H1 (cell line): Measurements from ENCODE around the gene TSC22D4. TPM values are rescaled to one million over a fixed set of nuclear protein-coding genes. Genes with fewer than 3 reads are reported as not detected.

Experiments used
- CTCF ChIA-PET: fragments of 300-600 bp; sonication (Branson Sonifier 250); formaldehyde crosslinking; loops from one replicate; lab custom pipeline; 2021; ENCODE audit not compliant: partially characterized antibody; lab: Charles Lee
- POLR2A ChIA-PET: fragments of 300-600 bp; sonication (Branson Sonifier 250); formaldehyde crosslinking; loops from one replicate; lab custom pipeline; 2021; ENCODE audit warnings: inconsistent platforms; ENCODE audit not compliant: partially characterized antibody; lab: Charles Lee
- DNase-seq, 2 experiments: peaks; one replicate each; pipeline versions ENCODE4 v3.0.0 to v3.0.0-alpha.2; 2010 to 2022; ENCODE audit warnings: low spot score in 2 of 2, low read depth in 1 of 2, mixed read lengths in 1 of 2
- FAIRE-seq: peaks from 2 replicates; lab custom pipeline; 2011; peaks lifted over from hg19 to GRCh38; lab: Jason Lieb, UNC
- H2AFZ ChIP-seq: 2 replicates; pipeline ENCODE4 v1.8.1; 2012; ENCODE audit warnings: low read length, inconsistent platforms
- H2AK5ac ChIP-seq: 2 replicates; pipeline ENCODE4 v1.6.1; 2013; ENCODE audit warnings: low read depth, low read length
- H2BK120ac ChIP-seq: replicated peaks from 2 replicates; pipeline ENCODE3; 2013; ENCODE audit warnings: low read depth, low read length, inconsistent platforms
- H2BK12ac ChIP-seq: 2 replicates; pipeline ENCODE4 v1.6.1; 2013; ENCODE audit warnings: low read depth, low read length
- H2BK15ac ChIP-seq: 2 replicates; pipeline ENCODE4 v1.6.1; 2013; ENCODE audit warnings: low read length
- H2BK20ac ChIP-seq: 2 replicates; pipeline ENCODE4 v1.6.1; 2013; ENCODE audit warnings: low read length
- H2BK5ac ChIP-seq: 2 replicates; pipeline ENCODE4 v1.6.1; 2013; ENCODE audit warnings: low read depth, low read length
- H3K14ac ChIP-seq: 2 replicates; pipeline ENCODE4 v1.6.1; 2013; ENCODE audit warnings: inconsistent platforms; ENCODE audit not compliant: insufficient read length
- H3K18ac ChIP-seq: 2 replicates; pipeline ENCODE4 v1.6.1; 2013; ENCODE audit warnings: low read length; ENCODE audit errors: extremely low read depth
- H3K23ac ChIP-seq: 2 replicates; pipeline ENCODE4 v1.6.1; 2013; ENCODE audit warnings: inconsistent platforms; ENCODE audit not compliant: insufficient read length
- H3K23me2 ChIP-seq: 2 replicates; pipeline ENCODE4 v1.6.1; 2013; ENCODE audit warnings: low read depth, low read length
- H3K27ac ChIP-seq: 2 replicates; pipeline ENCODE4 v1.6.1; 2011; ENCODE audit warnings: low read depth, low read length, inconsistent platforms
- H3K27me3 ChIP-seq, 4 experiments: replicated peaks in 1 of 4; 1 replicate in 1 of 4; 2 replicates in 3 of 4; pipeline versions ENCODE4 v1.6.1 to v1.8.1; 2011 to 2013; ENCODE audit warnings: low read length in 3 of 4, mild to moderate bottlenecking in 3 of 4, inconsistent platforms in 2 of 4, mixed read lengths in 2 of 4, moderate library complexity in 1 of 4; ENCODE audit not compliant: control insufficient read depth in 3 of 4, insufficient read depth in 3 of 4; ENCODE audit errors: extremely low read depth in 1 of 4
- H3K36me3 ChIP-seq, 4 experiments: 2 replicates each; pipeline versions ENCODE4 v1.6.1 to v1.8.1; 2011 to 2013; ENCODE audit warnings: mild to moderate bottlenecking in 4 of 4, low read length in 3 of 4, moderate library complexity in 2 of 4, control low read depth in 1 of 4, inconsistent platforms in 1 of 4; ENCODE audit not compliant: insufficient read depth in 4 of 4, control insufficient read depth in 2 of 4
- H3K4ac ChIP-seq: replicated peaks from 2 replicates; pipeline ENCODE3; 2013; ENCODE audit warnings: low read length, low read depth, mixed read lengths, inconsistent platforms; ENCODE audit not compliant: insufficient read length
- H3K4me1 ChIP-seq, 4 experiments: replicated peaks in 1 of 4; 1 replicate in 1 of 4; 2 replicates in 3 of 4; pipeline versions ENCODE4 v1.6.1 to v1.8.1; 2011 to 2013; ENCODE audit warnings: low read length in 3 of 4, inconsistent platforms in 2 of 4, mixed read lengths in 1 of 4; ENCODE audit not compliant: insufficient read depth in 4 of 4, control insufficient read depth in 3 of 4
- H3K4me2 ChIP-seq, 2 experiments: 2 replicates each; pipeline versions ENCODE4 v1.6.1 to v1.8.1; 2011 to 2013; ENCODE audit warnings: low read depth in 2 of 2, low read length in 2 of 2, control low read depth in 1 of 2, inconsistent platforms in 1 of 2, mild to moderate bottlenecking in 1 of 2; ENCODE audit not compliant: insufficient read depth in 1 of 2
- H3K4me3 ChIP-seq, 4 experiments: fragments of 200-600, 300-600 bp in 1 of 4; sonication (generic), shearing (Covaris generic), sonication (Bioruptor Twin) in 1 of 4; 2 replicates each; pipeline versions ENCODE4 v1.5.1 to v1.8.1; 2011 to 2016; ENCODE audit warnings: low read length in 4 of 4, low read depth in 3 of 4, control low read depth in 2 of 4, inconsistent platforms in 2 of 4, mild to moderate bottlenecking in 2 of 4, mixed read lengths in 1 of 4, moderate library complexity in 1 of 4; ENCODE audit not compliant: insufficient read depth in 2 of 4; ENCODE audit errors: extremely low read depth in 1 of 4
- H3K56ac ChIP-seq: replicated peaks from 2 replicates; pipeline ENCODE3; 2013; ENCODE audit warnings: low read depth, mild to moderate bottlenecking, mixed read lengths, low read length, inconsistent platforms; ENCODE audit not compliant: insufficient read length
- H3K79me1 ChIP-seq: 2 replicates; pipeline ENCODE4 v1.6.1; 2013; ENCODE audit warnings: low read depth, low read length, control low read depth
- H3K79me2 ChIP-seq, 2 experiments: 2 replicates each; pipeline versions ENCODE4 v1.6.1 to v1.8.1; 2012 to 2013; ENCODE audit warnings: low read length in 2 of 2, mild to moderate bottlenecking in 2 of 2, inconsistent platforms in 1 of 2; ENCODE audit not compliant: insufficient read depth in 2 of 2, control insufficient read depth in 1 of 2
- H3K9ac ChIP-seq, 4 experiments: replicated peaks in 1 of 4; 1 replicate in 1 of 4; 2 replicates in 3 of 4; pipeline versions ENCODE4 v1.6.1 to v1.8.1; 2011 to 2013; ENCODE audit warnings: low read depth in 3 of 4, low read length in 3 of 4, control low read depth in 2 of 4, mild to moderate bottlenecking in 2 of 4, moderate library complexity in 2 of 4, inconsistent platforms in 1 of 4; ENCODE audit errors: extremely low read depth in 1 of 4
- H3K9me3 ChIP-seq, 2 experiments: 2 replicates each; pipeline versions ENCODE4 v1.6.1 to v1.8.1; 2012 to 2013; ENCODE audit warnings: mild to moderate bottlenecking in 2 of 2, moderate library complexity in 2 of 2, control low read depth in 1 of 2, inconsistent platforms in 1 of 2, low read depth in 1 of 2, low read length in 1 of 2, mixed read lengths in 1 of 2; ENCODE audit not compliant: insufficient read depth in 2 of 2
- H4K20me1 ChIP-seq, 2 experiments: replicated peaks in 1 of 2; 2 replicates each; pipeline versions ENCODE3 to v1.8.1; 2011 to 2013; ENCODE audit warnings: inconsistent platforms in 2 of 2, low read length in 2 of 2, mild to moderate bottlenecking in 1 of 2; ENCODE audit not compliant: insufficient read depth in 2 of 2, control insufficient read depth in 1 of 2
- H4K5ac ChIP-seq: 2 replicates; pipeline ENCODE4 v1.6.1; 2013; ENCODE audit warnings: low read length, low read depth, mixed read lengths, inconsistent platforms; ENCODE audit not compliant: insufficient read length
- H4K8ac ChIP-seq: 2 replicates; pipeline ENCODE4 v1.8.0; 2013; ENCODE audit warnings: mild to moderate bottlenecking, moderate library complexity, low read length, inconsistent platforms; ENCODE audit not compliant: insufficient read depth; ENCODE audit errors: extremely low read depth
- H4K91ac ChIP-seq: replicated peaks from 2 replicates; pipeline ENCODE3; 2013; ENCODE audit warnings: low read length, mixed read lengths, inconsistent platforms; ENCODE audit not compliant: insufficient read length
- CREB1 ChIP-seq: IDR thresholded peaks from 2 replicates; pipeline ENCODE4 v1.6.1; 2012; ENCODE audit warnings: inconsistent platforms
- CTBP2 ChIP-seq: IDR thresholded peaks from 2 replicates; pipeline ENCODE4 v1.7.0; 2011; ENCODE audit warnings: borderline replicate concordance, mild to moderate bottlenecking, moderate library complexity, mixed read lengths, low read length; ENCODE audit not compliant: insufficient read depth, insufficient read length
- EGR1 ChIP-seq: IDR thresholded peaks from 2 replicates; pipeline ENCODE4 v1.6.1; 2011; ENCODE audit warnings: low read depth, low read length, borderline replicate concordance
- KDM5A ChIP-seq: fragments of 200-600 bp; IDR thresholded peaks from 2 replicates; pipeline ENCODE4 v1.7.1; 2012; ENCODE audit warnings: mild to moderate bottlenecking, low read length, inconsistent platforms, mixed read lengths
- POLR2AphosphoS5 ChIP-seq: IDR thresholded peaks from 2 replicates; pipeline ENCODE4 v1.6.1; 2011; ENCODE audit warnings: low read depth, low read length
- RAD21 ChIP-seq, 2 experiments: IDR thresholded peaks in 1 of 2; conservative IDR thresholded peaks in 1 of 2; 2 replicates each; pipeline ENCODE4 v1.6.1; 2011; ENCODE audit warnings: low read depth in 2 of 2, low read length in 2 of 2, improper control_type of control experiment in 1 of 2, inconsistent platforms in 1 of 2, mild to moderate bottlenecking in 1 of 2, moderate library complexity in 1 of 2
- SIRT6 ChIP-seq: IDR thresholded peaks from one replicate; pipeline ENCODE4 v1.7.1; 2012; ENCODE audit warnings: low read length, inconsistent platforms
- SRF ChIP-seq: IDR thresholded peaks from 2 replicates; pipeline ENCODE4 v1.6.1; 2011; ENCODE audit warnings: mild to moderate bottlenecking, low read depth, low read length, moderate library complexity
- WGBS, 2 experiments: shearing (Covaris generic) in 1 of 2; methylation state at CpG; one replicate each; pipeline versions ENCODE4 v1.1.6 to v1.1.7; 2013 to 2015; ENCODE audit warnings: low lambda C conversion rate in 2 of 2, mixed read lengths in 2 of 2, inconsistent platforms in 1 of 2, low coverage in 1 of 2, missing lambda C conversion rate in 1 of 2; ENCODE audit not compliant: insufficient replicate concordance in 2 of 2, insufficient coverage in 1 of 2, insufficient read length in 1 of 2; ENCODE audit errors: extremely low coverage in 1 of 2, missing lambda C conversion rate in 1 of 2; 5-methylcytosine and 5-hydroxymethylcytosine counted together
- polyA plus RNA-seq, 7 experiments: library from polyadenylated mRNA; depleted of rRNA in 3 of 7; stranded (reverse) in 5 of 7; unstranded in 2 of 7; fragments of >200 nt in 5 of 7; fragments of 200-250 nt in 2 of 7; gene quantifications; 1 replicate in 5 of 7; 2 replicates in 1 of 7; 4 replicates in 1 of 7; pipeline versions ENCODE4 v1.2.1 to v1.2.3, GENCODE V29; 2011 to 2013; ENCODE audit warnings: missing spikeins in 2 of 7, mixed read lengths in 2 of 7
- total RNA-seq: library from RNA; stranded (reverse); fragmentation: NEBNext Ultra II Directional; extraction: Animal tissue kit (Norgen Biotek cat#: 25700); gene quantifications from 2 replicates; pipeline ENCODE4 v1.2.1, GENCODE V29; 2021

TSC22D4 gene
- total and polyA plus RNA-seq, 2 of the 8 experiments (the other 6 are each of a cell fraction or from before 2014, with no cell fraction given) = 13.2 to 20.3 TPM

DNA sequence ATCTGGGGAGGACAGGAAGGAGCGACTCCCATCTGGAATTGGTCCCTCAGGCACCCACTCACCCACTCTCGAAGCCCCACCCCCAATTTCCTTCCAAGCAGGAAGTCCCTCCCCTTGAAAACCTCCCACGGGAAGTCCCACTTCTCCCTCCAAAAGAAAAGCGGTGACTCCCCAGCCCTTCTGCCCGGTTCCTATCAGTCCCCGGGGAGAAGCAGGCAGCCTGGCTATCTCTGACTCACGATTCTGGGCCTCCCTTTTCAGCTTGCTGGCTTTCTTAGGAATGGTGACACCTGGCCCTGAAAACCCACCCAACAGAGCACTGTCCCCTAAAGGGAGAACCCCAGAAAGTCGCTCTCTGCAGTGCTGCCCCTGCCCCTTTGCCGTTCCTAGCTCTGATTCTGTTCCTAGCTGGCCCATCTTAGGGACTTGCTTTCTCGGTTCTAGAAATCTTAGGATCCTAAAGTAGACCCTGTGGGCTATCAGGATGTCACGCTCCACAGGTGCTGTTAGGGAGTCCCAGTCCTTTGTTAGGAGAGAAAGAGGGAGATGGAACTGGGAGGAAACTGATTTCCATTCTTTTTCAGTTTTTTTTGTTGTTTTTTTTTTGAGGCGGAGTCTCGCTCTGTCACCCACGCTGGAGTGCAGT lies 6.0 kb downstream of the TSC22D4 start:
- Histone ChIP-seq H4K20me1 (no peaks in the 10 kb centered on the region), H2AK5ac (no peak overlapping the region), H3K36me3 (peaks cover 0 to 3% (median 0%) of the 10 kb centered on the region in 4 experiments; a peak in 1 of 8 replicates), H2BK12ac (no peak overlapping the region), H3K4me3 (no peak overlapping the region), H3K56ac (no peak overlapping the region), H3K18ac (no peak overlapping the region; the same call in 1 of the 2 replicates), H2BK5ac (no peak overlapping the region), H4K91ac (no peak overlapping the region), H3K27me3 (no peaks in the 10 kb centered on the region), H2BK120ac (no peak overlapping the region), H3K14ac (no peak overlapping the region), H3K27ac (no peak overlapping the region), H3K79me1 (no peaks in the 10 kb centered on the region; the same call in 1 of the 2 replicates), H4K8ac (no peak overlapping the region; the same call in 1 of the 2 replicates), H2AFZ (no peak overlapping the region), H3K4me2 (no peak overlapping the region), H3K9me3 (no peaks in the 10 kb centered on the region), H4K5ac (no peak overlapping the region), H3K4me1 (peaks cover 0 to 23% (median 9%) of the 10 kb centered on the region in 4 experiments; a peak in 6 of 7 replicates), H3K4ac (no peak overlapping the region), H3K9ac (no peak overlapping the region), H3K79me2 (no peaks in the 10 kb centered on the region), H2BK20ac (no peak overlapping the region), H2BK15ac (no peak overlapping the region), H3K23ac (no peak overlapping the region), H3K23me2 (no peaks in the 10 kb centered on the region; the same call in 1 of the 2 replicates)
- POLR2A ChIA-PET = interaction anchor here (1.2 kb wide), 2 partner anchors 12 to 112 kb away, joined by 3 to 4 read pairs; no protein-coding TSS in a partner anchor
- TF ChIP-seq RAD21 (IDR thresholded peaks at IDR 0.05 in 1 of 2, conservative IDR thresholded peaks at IDR 0.05 in 1 of 2; ENCODE audit: low read depth in 2 of 2, low read length in 2 of 2) = no peak
- no peak for TF ChIP-seq EGR1
- no peak for TF ChIP-seq SRF
- TF ChIP-seq CTBP2 = no peak
- TF ChIP-seq SIRT6 = no peak
- no peak for TF ChIP-seq POLR2AphosphoS5
- no peak for TF ChIP-seq KDM5A
- no peak for TF ChIP-seq CREB1
- 85% methylated on average over 14 of the region's 14 CpGs; no CpG with 5 or more reads in 1 of the 2 experiments for WGBS, 2 experiments
- CTCF ChIA-PET = interaction anchor here (1.4 to 11.3 kb wide), 4 partner anchors 7 to 86 kb away, joined by 4 to 152 read pairs (median 6); partner anchors contain the start of gene SPACDR
- FAIRE-seq (no peak), DNase-seq (no peak)
